ENCODE measurements around the gene BRS3.
A peak's percentile ranks its signal among the peaks of the same experiment; 100 is the strongest.

Gene BRS3

DNA sequence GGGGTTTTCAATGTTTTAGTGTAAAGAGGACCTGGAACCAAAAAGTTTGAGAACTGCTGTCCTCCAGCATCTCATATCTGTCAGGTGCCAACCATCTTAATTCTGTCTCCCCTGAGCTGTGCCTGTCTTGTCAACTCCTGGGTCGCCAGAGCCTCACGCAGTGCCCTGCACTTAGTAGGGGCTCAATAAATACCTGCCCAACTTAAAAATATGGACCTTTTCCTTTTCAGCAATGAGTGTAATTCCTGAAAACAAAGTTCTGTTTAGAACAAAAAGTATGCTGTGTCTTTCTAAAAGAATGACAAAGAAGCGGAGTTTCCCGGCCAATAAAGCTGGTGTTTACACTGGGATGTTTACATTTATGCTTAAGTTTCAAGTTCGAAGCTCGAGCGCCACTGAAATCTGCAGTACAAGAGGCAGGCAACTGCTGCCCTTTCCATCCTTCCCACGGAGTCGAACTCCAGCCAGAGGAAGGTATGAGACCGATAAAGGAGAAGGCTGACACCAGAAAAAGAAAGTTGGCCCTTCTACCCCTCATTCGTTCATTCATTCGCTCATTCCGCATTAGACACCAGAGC, 8.5 kb downstream of the BRS3 start:
- peaks cover 7% of the 10 kb centered on the region for H3K27me3 Mint-ChIP-seq (ENCODE audit: low read depth, poor library complexity)
- H3K4me1 Mint-ChIP-seq: peaks cover 13% of the 10 kb centered on the region
- peaks cover 28% of the 10 kb centered on the region for H3K9me3 Mint-ChIP-seq
- DNase-seq: no peak
- H3K36me3 Mint-ChIP-seq (ENCODE audit: low read depth): peaks cover 5% of the 10 kb centered on the region
- H3K4me3 Mint-ChIP-seq: peak overlapping the region; percentile 87
- peak overlapping the region; percentile 98 for H3K27ac Mint-ChIP-seq
- TF ChIP-seq, protein P1, sequence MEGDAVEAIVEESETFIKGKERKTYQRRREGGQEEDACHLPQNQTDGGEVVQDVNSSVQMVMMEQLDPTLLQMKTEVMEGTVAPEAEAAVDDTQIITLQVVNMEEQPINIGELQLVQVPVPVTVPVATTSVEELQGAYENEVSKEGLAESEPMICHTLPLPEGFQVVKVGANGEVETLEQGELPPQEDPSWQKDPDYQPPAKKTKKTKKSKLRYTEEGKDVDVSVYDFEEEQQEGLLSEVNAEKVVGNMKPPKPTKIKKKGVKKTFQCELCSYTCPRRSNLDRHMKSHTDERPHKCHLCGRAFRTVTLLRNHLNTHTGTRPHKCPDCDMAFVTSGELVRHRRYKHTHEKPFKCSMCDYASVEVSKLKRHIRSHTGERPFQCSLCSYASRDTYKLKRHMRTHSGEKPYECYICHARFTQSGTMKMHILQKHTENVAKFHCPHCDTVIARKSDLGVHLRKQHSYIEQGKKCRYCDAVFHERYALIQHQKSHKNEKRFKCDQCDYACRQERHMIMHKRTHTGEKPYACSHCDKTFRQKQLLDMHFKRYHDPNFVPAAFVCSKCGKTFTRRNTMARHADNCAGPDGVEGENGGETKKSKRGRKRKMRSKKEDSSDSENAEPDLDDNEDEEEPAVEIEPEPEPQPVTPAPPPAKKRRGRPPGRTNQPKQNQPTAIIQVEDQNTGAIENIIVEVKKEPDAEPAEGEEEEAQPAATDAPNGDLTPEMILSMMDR (IDR thresholded peaks at IDR 0.05): no peak

DNA sequence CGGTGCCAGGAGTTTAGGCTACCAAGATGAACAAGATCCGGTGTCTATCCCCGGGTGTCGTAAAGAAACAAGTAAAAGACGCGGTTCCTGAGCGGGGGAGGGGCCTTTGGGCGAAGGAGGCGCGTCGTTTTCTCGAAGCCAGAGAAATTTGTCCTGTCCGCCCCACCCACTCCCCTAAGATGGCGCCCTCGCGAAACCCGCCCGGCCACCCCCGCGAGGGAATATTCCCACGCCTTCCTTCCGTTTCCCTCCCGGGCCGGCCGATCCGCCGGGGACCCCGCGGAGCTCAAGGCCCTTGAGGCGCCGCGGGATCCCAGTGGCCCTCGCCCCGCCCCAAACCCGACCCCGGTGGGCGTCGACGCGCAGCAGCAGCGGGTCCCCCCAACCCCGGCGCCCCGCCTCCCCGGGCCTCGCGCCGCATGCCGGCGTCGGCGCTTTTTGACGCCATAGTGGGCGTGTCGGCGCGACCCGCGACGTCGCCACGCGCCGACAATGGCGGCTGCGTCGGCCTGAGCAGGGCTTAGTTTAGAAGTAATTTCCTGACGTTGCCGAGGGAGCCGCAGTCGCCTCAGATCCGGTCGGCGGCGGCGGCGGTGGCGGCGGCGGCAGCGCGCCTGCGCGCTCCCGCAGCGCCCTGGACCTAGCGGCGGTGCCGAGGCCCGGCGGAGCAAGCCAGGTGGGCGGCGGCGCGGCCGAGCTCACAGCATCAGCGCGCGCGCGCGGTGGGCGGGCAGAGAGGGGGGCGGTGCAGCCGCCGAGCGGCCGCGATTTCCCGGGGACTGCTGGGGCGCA, 9.2 kb downstream of the BRS3 start:
- peak overlapping the region; percentile 98 for H3K27ac Mint-ChIP-seq
- peaks cover 6% of the 10 kb centered on the region for H3K27me3 Mint-ChIP-seq (ENCODE audit: low read depth, poor library complexity)
- H3K4me1 Mint-ChIP-seq: peaks cover 13% of the 10 kb centered on the region
- DNase-seq: peak; percentile 83
- peak overlapping the region; percentile 87 for H3K4me3 Mint-ChIP-seq
- TF ChIP-seq, protein P1 (IDR thresholded peaks at IDR 0.05): no peak
- peaks cover 5% of the 10 kb centered on the region for H3K36me3 Mint-ChIP-seq (ENCODE audit: low read depth)
- H3K9me3 Mint-ChIP-seq: peaks cover 27% of the 10 kb centered on the region

DNA sequence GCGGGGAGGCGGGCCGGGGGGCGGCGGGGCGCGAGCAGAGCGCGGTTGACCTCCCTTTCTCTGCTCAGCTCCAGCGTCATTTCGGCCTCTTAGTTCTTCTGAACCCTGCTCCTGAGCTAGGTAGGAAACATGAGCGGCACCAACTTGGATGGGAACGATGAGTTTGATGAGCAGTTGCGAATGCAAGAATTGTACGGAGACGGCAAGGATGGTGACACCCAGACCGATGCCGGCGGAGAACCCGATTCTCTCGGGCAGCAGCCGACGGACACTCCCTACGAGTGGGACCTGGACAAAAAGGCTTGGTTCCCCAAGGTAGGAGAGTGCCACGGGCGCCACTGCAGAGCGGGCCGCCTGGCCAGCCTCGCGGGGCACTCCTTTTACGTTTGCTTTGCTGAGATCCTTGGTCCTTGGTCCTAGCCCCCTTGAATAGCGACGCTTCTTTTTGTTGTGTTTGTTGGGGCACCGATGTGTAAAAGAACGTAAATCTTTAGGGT, 9.9 kb downstream of the BRS3 start, which contains the start of gene HTATSF1:
Gene HTATSF1 (plus strand): TSS at position 37 of the 497 bp plus-strand sequence. CDS start 93 bp downstream, at position 130.
- peak within 1 kb of the TSS; percentile 98 for H3K27ac Mint-ChIP-seq
- TF ChIP-seq, protein P1 (IDR thresholded peaks at IDR 0.05): no peak
- H3K9me3 Mint-ChIP-seq: peaks cover 22% of the 10 kb centered on the region
- peaks cover 13% of the 10 kb centered on the region for H3K4me1 Mint-ChIP-seq
- H3K4me3 Mint-ChIP-seq: peak within 1 kb of the TSS; percentile 94
- H3K27me3 Mint-ChIP-seq (ENCODE audit: low read depth, poor library complexity): peaks cover 4% of the 10 kb centered on the region
- no peak for DNase-seq
- H3K36me3 Mint-ChIP-seq (ENCODE audit: low read depth): peaks cover 5% of the 10 kb centered on the region

DNA sequence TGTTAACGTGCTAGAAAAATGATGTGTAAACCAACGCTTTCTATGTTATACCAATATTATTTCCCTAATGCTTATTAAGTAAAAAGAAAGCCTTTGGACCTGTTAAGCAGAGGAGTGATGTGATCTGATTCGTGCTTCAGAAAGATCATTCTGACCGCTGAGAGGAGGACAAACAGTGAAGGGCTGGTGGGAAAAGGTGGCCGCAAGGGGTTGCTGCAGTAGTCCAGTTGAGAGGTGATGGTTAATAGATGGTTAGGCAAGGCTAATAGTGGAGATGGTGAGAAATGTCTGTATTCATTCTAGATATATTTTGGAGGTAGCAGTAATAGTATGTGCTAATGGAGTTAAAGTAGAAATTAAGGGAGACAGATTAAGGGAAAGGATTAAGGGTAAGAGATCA, 31.3 kb downstream of the BRS3 start:
- Mint-ChIP-seq H3K9me3 (peaks cover 23% of the 10 kb centered on the region), H3K36me3 (ENCODE audit: low read depth) (no peaks in the 10 kb centered on the region), H3K4me3 (no peak overlapping the region), H3K27ac (no peak overlapping the region), H3K4me1 (no peaks in the 10 kb centered on the region), H3K27me3 (ENCODE audit: low read depth, poor library complexity) (no peaks in the 10 kb centered on the region)
- no peak for DNase-seq
- TF ChIP-seq, protein P1 (IDR thresholded peaks at IDR 0.05): no peak

DNA sequence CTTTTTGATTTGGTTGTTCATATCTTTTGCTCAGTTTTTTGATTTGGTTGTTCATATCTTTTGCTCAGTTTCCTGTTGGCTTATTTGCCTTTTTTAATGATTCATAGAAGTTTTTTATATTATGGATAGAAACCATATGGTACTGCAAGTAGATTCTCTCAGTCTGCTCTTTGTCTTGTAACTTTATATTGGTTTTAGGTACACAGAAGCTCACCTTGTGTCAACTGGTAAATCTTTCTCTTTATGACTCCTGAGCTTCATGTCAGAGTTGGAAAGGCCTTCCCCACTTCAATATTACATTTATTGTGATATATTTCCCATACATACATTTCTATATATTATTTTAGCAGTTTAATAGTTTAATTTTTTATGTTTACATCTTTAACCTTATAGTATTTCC, 36.0 kb downstream of the BRS3 start:
- Mint-ChIP-seq H3K4me3 (no peak overlapping the region), H3K27ac (no peak overlapping the region), H3K9me3 (peaks cover 28% of the 10 kb centered on the region), H3K36me3 (ENCODE audit: low read depth) (no peaks in the 10 kb centered on the region), H3K4me1 (peaks cover 4% of the 10 kb centered on the region), H3K27me3 (ENCODE audit: low read depth, poor library complexity) (peaks cover 3% of the 10 kb centered on the region)
- TF ChIP-seq, protein P1 (IDR thresholded peaks at IDR 0.05): no peak
- no peak for DNase-seq

Data from nephron progenitor cell (in vitro differentiated cells).